Left ventricle myocardium inferior (tissue), 1 donor: ENCODE results near the gene NFASC. TPM values are rescaled to one million over a fixed set of nuclear protein-coding genes. Genes with fewer than 3 reads are reported as not detected.

Source experiments
- DNase-seq: peaks from one replicate; pipeline ENCODE4 v3.0.0-alpha.2; 2020
- H3K27ac ChIP-seq: fragments of 200-600 bp; replicated peaks from 2 replicates; pipeline ENCODE4 v1.8.0; 2021
- H3K27me3 ChIP-seq: fragments of 200-600 bp; 2 replicates; pipeline ENCODE4 v1.8.0; 2021; ENCODE audit warnings: low read depth
- H3K36me3 ChIP-seq: fragments of 200-600 bp; 2 replicates; pipeline ENCODE4 v1.8.0; 2021
- H3K4me1 ChIP-seq: fragments of 200-600 bp; 2 replicates; pipeline ENCODE4 v1.8.0; 2021
- H3K4me3 ChIP-seq: fragments of 200-600 bp; 2 replicates; pipeline ENCODE4 v1.8.0; 2021; ENCODE audit warnings: mild to moderate bottlenecking, moderate library complexity
- H3K9me3 ChIP-seq: fragments of 200-600 bp; replicated peaks from 2 replicates; pipeline ENCODE4 v1.8.0; 2021
- CTCF ChIP-seq: fragments of 200-600 bp; IDR thresholded peaks from 2 replicates; pipeline ENCODE4 v1.8.0; 2021; ENCODE audit warnings: antibody characterized with exemption, mild to moderate bottlenecking, borderline replicate concordance
- intact Hi-C: fragments of 100-400 bp; cut with micrococcal nuclease; formaldehyde crosslinking; loops from one replicate; pipeline ENCODE4 v1.11.0; 2022
- total RNA-seq: library from RNA; stranded (reverse); fragmentation: NEBNext Ultra II Directional; extraction: Animal tissue kit (Norgen Biotek cat#: 25700); gene quantifications from one replicate; pipeline ENCODE4 v1.2.1, GENCODE V29; 2021
- donor health status: DM: no; HTN: yes; CAD: no; lungs with severe emphysema.

Gene NFASC
- total RNA-seq, 1 donor from 2014 or later: 8.2 TPM

GRCh38 chr1:204978782-204979181 lies 108.1 kb downstream of the NFASC start:
- no peaks in the 10 kb centered on the region for H3K9me3 ChIP-seq
- H3K4me3 ChIP-seq: no peak overlapping the region
- DNase-seq: no peak
- H3K27ac ChIP-seq: no peak overlapping the region
- peaks cover 33% of the 10 kb centered on the region for H3K27me3 ChIP-seq
- H3K36me3 ChIP-seq: peaks cover 3% of the 10 kb centered on the region
- no peaks in the 10 kb centered on the region for H3K4me1 ChIP-seq
- no peak for TF ChIP-seq CTCF
- intact Hi-C loops: no loop called here

- no peaks in the 10 kb centered on the region for H3K4me1 ChIP-seq
- no peak overlapping the region for H3K4me3 ChIP-seq
- intact Hi-C loops: no loop called here
- H3K9me3 ChIP-seq: no peaks in the 10 kb centered on the region
- H3K27me3 ChIP-seq: peaks cover 32% of the 10 kb centered on the region
- H3K27ac ChIP-seq: no peak overlapping the region
- peaks cover 3% of the 10 kb centered on the region for H3K36me3 ChIP-seq
- DNase-seq: no peak
- no peak for TF ChIP-seq CTCF
Observed at GRCh38 chr1:204979306-204979705, 108.6 kb downstream of the NFASC start.

- TF ChIP-seq CTCF: no peak
- Histone ChIP-seq H3K4me3 (no peak overlapping the region), H3K4me1 (no peaks in the 10 kb centered on the region), H3K9me3 (no peaks in the 10 kb centered on the region), H3K36me3 (peaks cover 3% of the 10 kb centered on the region), H3K27me3 (peaks cover 31% of the 10 kb centered on the region), H3K27ac (peak overlapping the region; percentile 34)
- DNase-seq: no peak
- intact Hi-C loops: no loop called here
Observed at GRCh38 chr1:204979891-204980649, 109.4 kb downstream of the NFASC start.

GRCh38 chr1:204980840-204981405 lies 110.3 kb downstream of the NFASC start:
- no peak for DNase-seq
- H3K36me3 ChIP-seq: peaks cover 3% of the 10 kb centered on the region
- H3K27ac ChIP-seq: peak overlapping the region; percentile 37
- H3K4me1 ChIP-seq: no peaks in the 10 kb centered on the region
- peaks cover 33% of the 10 kb centered on the region for H3K27me3 ChIP-seq
- H3K9me3 ChIP-seq: no peaks in the 10 kb centered on the region
- intact Hi-C loops: no loop called here
- TF ChIP-seq CTCF: no peak
- H3K4me3 ChIP-seq: no peak overlapping the region

- DNase-seq: no peak
- intact Hi-C loops: no loop called here
Observed at GRCh38 chr1:204983136-204983535, 112.5 kb downstream of the NFASC start.

More at GRCh38 chr1:204983136-204983535, 112.5 kb downstream of the NFASC start:
- no peak overlapping the region for H3K27ac ChIP-seq
- no peak for TF ChIP-seq CTCF
- H3K4me1 ChIP-seq: no peaks in the 10 kb centered on the region
- no peaks in the 10 kb centered on the region for H3K36me3 ChIP-seq
- no peaks in the 10 kb centered on the region for H3K9me3 ChIP-seq
- H3K4me3 ChIP-seq: no peak overlapping the region
- H3K27me3 ChIP-seq: peaks cover 33% of the 10 kb centered on the region
